NT2/D1 (cell line): ENCODE results near the gene RBP2.

Experiments
- SUZ12 ChIP-seq: IDR thresholded peaks from 2 replicates; pipeline ENCODE4 v1.6.1; 2011; ENCODE audit not compliant: insufficient read length, insufficient read depth; ENCODE audit errors: extremely low read depth
- YY1 ChIP-seq: IDR thresholded peaks from 2 replicates; pipeline ENCODE4 v1.6.1; 2011; ENCODE audit not compliant: insufficient read length, insufficient read depth
- ZNF274 ChIP-seq: IDR thresholded peaks from 2 replicates; pipeline ENCODE4 v1.6.1; 2011; ENCODE audit warnings: mild to moderate bottlenecking, low read depth, low read length

- TF ChIP-seq ZNF274 = no peak
- no peak for TF ChIP-seq SUZ12
- no peak for TF ChIP-seq YY1
These were observed 15.8 kb downstream of the RBP2 start for GRCh38 chr3:139460529-139460928.
